Gastroesophageal sphincter (tissue), 3 donors: ENCODE data around the gene SDK2.

ENCODE experiments used
- POLR2A ChIP-seq, 2 donors: fragments of 450-650 bp; IDR thresholded peaks; one replicate each; pipeline ENCODE4 v1.6.1; 2017; ENCODE audit warnings: antibody characterized with exemption in 2 of 2, mild to moderate bottlenecking in 2 of 2, moderate library complexity in 1 of 2
- POLR2AphosphoS5 ChIP-seq: sonication (generic); formaldehyde crosslinking; IDR thresholded peaks from one replicate; pipeline ENCODE4 v1.6.1; 2017; ENCODE audit warnings: antibody characterized with exemption
- TF ChIP-seq, protein P1 (sequence below), 4 experiments: fragments of 200-600 bp in 2 of 4; fragments of 450-650 bp in 2 of 4; sonication (generic) in 1 of 4; IDR thresholded peaks; one replicate each; pipeline ENCODE4 v1.5.1; 2017 to 2019; ENCODE audit warnings: antibody characterized with exemption in 4 of 4, mild to moderate bottlenecking in 2 of 4, moderate library complexity in 2 of 4

DNA sequence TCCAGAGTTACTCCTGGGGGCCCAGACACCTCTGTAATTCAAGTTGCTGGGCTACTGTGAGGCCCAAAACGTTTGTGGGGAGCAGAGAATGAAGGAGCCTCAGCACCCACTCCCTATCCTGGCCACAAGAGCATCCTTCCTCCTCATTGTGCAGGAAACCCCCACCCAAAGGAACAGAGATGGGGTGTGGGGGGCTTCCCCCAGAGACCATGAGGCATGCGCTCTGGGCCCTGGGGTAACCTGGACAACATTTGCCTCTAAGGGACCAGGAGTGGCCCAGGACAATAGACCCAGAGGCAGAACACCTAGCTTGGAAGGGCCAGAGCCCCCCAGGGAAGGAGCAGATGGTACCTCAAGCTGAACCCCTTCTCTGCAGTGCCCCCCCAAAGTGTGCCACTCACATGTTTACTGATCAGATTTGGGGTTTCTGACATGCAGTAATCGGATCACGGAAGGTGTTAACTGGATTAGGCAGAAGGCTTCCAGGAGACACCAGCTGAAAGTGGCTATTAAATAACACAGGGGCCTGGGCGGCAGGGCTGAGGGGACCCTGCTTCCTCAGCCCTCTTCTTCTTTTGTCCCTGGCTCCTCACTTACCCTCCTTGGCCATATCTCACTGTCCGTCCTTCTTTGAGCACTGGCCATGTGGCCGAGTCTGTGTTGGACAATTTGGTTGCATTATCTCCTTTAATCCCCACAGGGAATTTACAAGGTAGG lies 50.8 kb downstream of the SDK2 start:
- TF ChIP-seq, protein P1, sequence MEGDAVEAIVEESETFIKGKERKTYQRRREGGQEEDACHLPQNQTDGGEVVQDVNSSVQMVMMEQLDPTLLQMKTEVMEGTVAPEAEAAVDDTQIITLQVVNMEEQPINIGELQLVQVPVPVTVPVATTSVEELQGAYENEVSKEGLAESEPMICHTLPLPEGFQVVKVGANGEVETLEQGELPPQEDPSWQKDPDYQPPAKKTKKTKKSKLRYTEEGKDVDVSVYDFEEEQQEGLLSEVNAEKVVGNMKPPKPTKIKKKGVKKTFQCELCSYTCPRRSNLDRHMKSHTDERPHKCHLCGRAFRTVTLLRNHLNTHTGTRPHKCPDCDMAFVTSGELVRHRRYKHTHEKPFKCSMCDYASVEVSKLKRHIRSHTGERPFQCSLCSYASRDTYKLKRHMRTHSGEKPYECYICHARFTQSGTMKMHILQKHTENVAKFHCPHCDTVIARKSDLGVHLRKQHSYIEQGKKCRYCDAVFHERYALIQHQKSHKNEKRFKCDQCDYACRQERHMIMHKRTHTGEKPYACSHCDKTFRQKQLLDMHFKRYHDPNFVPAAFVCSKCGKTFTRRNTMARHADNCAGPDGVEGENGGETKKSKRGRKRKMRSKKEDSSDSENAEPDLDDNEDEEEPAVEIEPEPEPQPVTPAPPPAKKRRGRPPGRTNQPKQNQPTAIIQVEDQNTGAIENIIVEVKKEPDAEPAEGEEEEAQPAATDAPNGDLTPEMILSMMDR (IDR thresholded peaks at IDR 0.05): no peak
- TF ChIP-seq POLR2A (IDR thresholded peaks at IDR 0.05): no peak
- no peak for TF ChIP-seq POLR2AphosphoS5
